GM18519 (cell line): Measurements from ENCODE around the gene CYSRT1.

Source experiments
- ATAC-seq: cut with Tn5 transposase; IDR thresholded peaks from one replicate; pipeline ENCODE4 v1.9.1; 2021; ENCODE audit warnings: mild to moderate bottlenecking, moderate library complexity; ENCODE audit not compliant: unreplicated experiment, low FRiP score

The CYSRT1 gene

GRCh38 chr9:137266585-137267453, 41.8 kb downstream of the CYSRT1 start:
- ATAC-seq = no peak

GRCh38 chr9:137267933-137268355, 43.0 kb downstream of the CYSRT1 start:
- ATAC-seq = no peak

GRCh38 chr9:137268538-137269201, 43.7 kb downstream of the CYSRT1 start:
- ATAC-seq = no peak

GRCh38 chr9:137269231-137269772, 44.3 kb downstream of the CYSRT1 start:
- ATAC-seq = no peak

- no peak for ATAC-seq
Observed at GRCh38 chr9:137270929-137271695, 46.1 kb downstream of the CYSRT1 start.

- no peak for ATAC-seq
Observed at GRCh38 chr9:137271696-137272076, 46.7 kb downstream of the CYSRT1 start.

- no peak for ATAC-seq
Observed at GRCh38 chr9:137272241-137273094, 47.5 kb downstream of the CYSRT1 start.

GRCh38 chr9:137273095-137273490, 48.1 kb downstream of the CYSRT1 start:
- ATAC-seq = no peak

- no peak for ATAC-seq
Observed at GRCh38 chr9:137273611-137274320, 48.8 kb downstream of the CYSRT1 start.

GRCh38 chr9:137275203-137275587, 50.2 kb downstream of the CYSRT1 start:
- ATAC-seq = no peak
